Measurements from ENCODE around the gene ELMOD3. TPM values are rescaled to one million over a fixed set of nuclear protein-coding genes. Genes with fewer than 3 reads are reported as not detected.
"Not testable (repeated sequence)": the region's sequence is repeated elsewhere in the genome, so short reads cannot be mapped to it uniquely, and the experiment has no call there.

Gene ELMOD3
- total and polyA plus RNA-seq, 5 donors from 2014 or later = 13.5 to 21.5 (median 15.8) TPM

DNA sequence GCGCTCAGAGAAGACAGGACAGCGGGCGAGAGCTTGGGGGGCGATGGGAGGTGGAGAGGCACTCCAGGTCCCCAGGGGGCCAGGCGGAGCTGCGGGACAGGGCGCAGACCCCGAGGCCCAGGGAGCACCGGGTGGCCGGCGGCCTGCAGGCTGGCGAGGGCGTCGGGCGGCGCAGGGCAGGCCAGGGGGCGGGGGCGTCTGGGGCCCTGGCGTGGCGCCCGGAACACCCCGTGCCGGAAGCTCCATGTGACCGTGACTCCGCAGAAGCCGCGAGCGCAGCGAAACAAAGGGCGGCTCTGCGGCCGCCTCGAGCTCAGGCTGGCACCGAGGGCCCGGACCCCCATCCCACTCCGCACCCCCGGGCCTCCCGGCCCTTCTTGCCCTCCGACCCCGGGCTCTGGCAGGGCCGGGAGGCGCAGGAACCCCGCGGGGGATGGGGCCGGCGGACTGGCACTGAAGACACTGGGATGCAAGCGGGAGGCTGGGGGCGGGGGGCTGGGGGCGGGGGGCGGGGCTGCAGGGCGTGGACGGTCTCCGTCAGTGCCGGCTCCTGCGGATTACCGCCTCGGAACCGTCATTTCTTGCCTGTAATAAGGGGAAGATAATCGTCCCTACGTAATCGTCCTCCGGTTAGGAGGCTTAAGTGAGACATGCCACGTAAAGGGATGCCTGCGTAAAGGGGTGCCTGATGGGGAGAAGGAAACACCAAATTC is 83.1 kb downstream of the ELMOD3 start:
- peaks cover 5 to 45% (median 24%) of the 10 kb centered on the region in 4 donors for H3K4me1 Mint-ChIP-seq
- H3K27ac Mint-ChIP-seq = peak overlapping the region; percentile 92 to 99 (median 99)
- H3K4me3 Mint-ChIP-seq = peak overlapping the region; percentile 87 to 96 (median 92)
- H3K27me3 Mint-ChIP-seq = peaks cover 4% of the 10 kb centered on the region
- peak overlapping the region; percentile 94 for H3K27ac ChIP-seq (ENCODE audit: insufficient read depth, low read length, poor library complexity, severe bottlenecking)
- peak overlapping the region; percentile 74 for H3K4me3 ChIP-seq (ENCODE audit: low read depth, low read length)
- H3K9me3 ChIP-seq (ENCODE audit: control insufficient read depth in 2 of 2, low read length in 2 of 2) = no peaks in the 10 kb centered on the region
- H3K36me3 Mint-ChIP-seq = no peaks in the 10 kb centered on the region
- peaks cover 0 to 2% (median 0%) of the 10 kb centered on the region in 7 donors for H3K9me3 Mint-ChIP-seq
- peak; percentile 71 to 87 (median 80) for DNase-seq
- H3K36me3 ChIP-seq (ENCODE audit: control insufficient read depth, insufficient read depth, low read length) = no peaks in the 10 kb centered on the region
- H3K27me3 ChIP-seq (ENCODE audit: control insufficient read depth, insufficient read depth, low read length) = no peaks in the 10 kb centered on the region
- peaks cover 33% of the 10 kb centered on the region for H3K4me1 ChIP-seq (ENCODE audit: control insufficient read depth, insufficient read depth, low read length, poor library complexity, severe bottlenecking)
- peak; percentile 79 to 87 for ATAC-seq (ENCODE audit: low read depth in 2 of 2)

DNA sequence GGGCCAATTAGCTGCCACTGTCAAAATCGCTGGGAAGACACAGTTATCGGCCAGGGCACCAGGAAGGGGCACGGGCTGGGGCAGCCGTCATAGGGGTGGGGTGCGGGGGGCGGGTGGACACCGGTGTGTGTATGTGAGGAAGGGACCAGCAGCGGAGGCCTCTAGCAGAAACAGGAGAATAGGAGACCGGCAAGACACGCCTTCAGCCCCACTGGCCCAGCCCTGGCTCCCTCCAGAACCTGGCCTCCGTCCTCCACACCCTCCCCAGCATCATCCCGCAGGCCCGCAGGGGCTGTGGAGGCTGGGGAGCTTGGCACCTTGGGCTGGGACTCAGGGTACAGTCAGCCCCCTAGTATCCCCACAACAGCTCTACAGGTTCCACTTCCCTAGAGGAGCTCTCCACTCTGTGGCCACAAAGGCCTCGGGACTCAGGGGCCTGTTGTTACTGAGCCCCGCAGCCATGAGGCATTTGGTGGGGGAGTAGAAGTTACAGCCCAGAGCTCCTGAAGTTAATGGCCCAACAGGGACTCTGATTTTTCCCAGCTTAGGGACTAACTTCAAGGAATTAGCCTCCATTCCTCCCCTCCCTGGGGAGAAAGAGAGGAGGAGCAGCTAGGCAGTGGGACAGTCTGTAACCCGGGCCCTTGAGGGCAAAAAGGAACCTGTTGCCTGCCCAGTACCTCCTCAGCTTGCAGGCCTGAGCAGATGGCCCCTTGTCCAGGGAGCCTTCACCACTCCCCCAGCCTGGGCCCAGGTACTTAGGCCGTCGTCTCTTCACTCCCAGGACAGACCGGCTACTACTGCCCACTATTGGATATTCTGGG is 83.8 kb downstream of the ELMOD3 start:
- Mint-ChIP-seq H3K36me3 (no peaks in the 10 kb centered on the region), H3K9me3 (peaks cover 0 to 2% (median 0%) of the 10 kb centered on the region in 7 donors), H3K4me1 (peaks cover 5 to 45% (median 24%) of the 10 kb centered on the region in 4 donors), H3K4me3 (peak overlapping the region; percentile 87 to 95 (median 91)), H3K27ac (peak overlapping the region; percentile 92 to 99 (median 97)), H3K27me3 (peaks cover 4% of the 10 kb centered on the region)
- Histone ChIP-seq H3K9me3 (ENCODE audit: control insufficient read depth in 2 of 2, low read length in 2 of 2) (no peaks in the 10 kb centered on the region), H3K27ac (ENCODE audit: insufficient read depth, low read length, poor library complexity, severe bottlenecking) (peak overlapping the region; percentile 94), H3K36me3 (ENCODE audit: control insufficient read depth, insufficient read depth, low read length) (no peaks in the 10 kb centered on the region), H3K4me3 (ENCODE audit: low read depth, low read length) (peak overlapping the region; percentile 74), H3K27me3 (ENCODE audit: control insufficient read depth, insufficient read depth, low read length) (no peaks in the 10 kb centered on the region), H3K4me1 (ENCODE audit: control insufficient read depth, insufficient read depth, low read length, poor library complexity, severe bottlenecking) (peaks cover 33% of the 10 kb centered on the region)
- DNase-seq (peak in 1 of 3 donors; percentile 36), ATAC-seq (ENCODE audit: low read depth in 2 of 2) (peak; percentile 6 to 7)

DNA sequence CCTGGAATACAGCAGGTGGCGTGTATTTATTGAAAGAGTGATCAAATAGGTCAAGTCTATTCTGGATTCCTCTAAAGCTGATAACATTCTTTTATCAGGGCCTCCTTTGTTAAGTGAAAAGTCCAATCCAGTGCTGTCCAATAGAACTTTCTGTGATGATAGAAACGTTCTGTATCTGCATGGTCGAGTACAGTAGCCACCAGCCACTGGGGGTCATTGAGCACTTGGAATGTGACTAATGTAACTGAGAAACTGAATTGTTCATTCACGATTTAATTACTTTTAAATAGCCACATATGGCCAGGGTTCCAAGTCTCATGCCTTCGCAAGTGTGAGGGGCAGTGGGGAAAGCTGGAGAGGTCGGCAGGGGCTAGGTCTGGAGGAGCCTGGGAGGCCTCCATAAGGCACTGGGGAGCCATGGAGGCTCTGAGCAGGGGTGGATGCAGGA is 84.5 kb downstream of the ELMOD3 start:
- Histone ChIP-seq H3K9me3 (ENCODE audit: control insufficient read depth in 2 of 2, low read length in 2 of 2) (no peaks in the 10 kb centered on the region), H3K27me3 (ENCODE audit: control insufficient read depth, insufficient read depth, low read length) (no peaks in the 10 kb centered on the region), H3K36me3 (ENCODE audit: control insufficient read depth, insufficient read depth, low read length) (no peaks in the 10 kb centered on the region), H3K4me3 (ENCODE audit: low read depth, low read length) (no peak overlapping the region), H3K27ac (ENCODE audit: insufficient read depth, low read length, poor library complexity, severe bottlenecking) (peak overlapping the region; percentile 94), H3K4me1 (ENCODE audit: control insufficient read depth, insufficient read depth, low read length, poor library complexity, severe bottlenecking) (peaks cover 33% of the 10 kb centered on the region)
- Mint-ChIP-seq H3K27ac (peak overlapping the region; percentile 82 to 99 (median 92)), H3K9me3 (peaks cover 0 to 2% (median 0%) of the 10 kb centered on the region in 7 donors), H3K36me3 (no peaks in the 10 kb centered on the region), H3K4me3 (peak overlapping the region; percentile 82 to 92 (median 88)), H3K27me3 (peaks cover 4% of the 10 kb centered on the region), H3K4me1 (peaks cover 5 to 45% (median 23%) of the 10 kb centered on the region in 4 donors)
- ATAC-seq (ENCODE audit: low read depth in 2 of 2) = no peak
- no peak for DNase-seq

DNA sequence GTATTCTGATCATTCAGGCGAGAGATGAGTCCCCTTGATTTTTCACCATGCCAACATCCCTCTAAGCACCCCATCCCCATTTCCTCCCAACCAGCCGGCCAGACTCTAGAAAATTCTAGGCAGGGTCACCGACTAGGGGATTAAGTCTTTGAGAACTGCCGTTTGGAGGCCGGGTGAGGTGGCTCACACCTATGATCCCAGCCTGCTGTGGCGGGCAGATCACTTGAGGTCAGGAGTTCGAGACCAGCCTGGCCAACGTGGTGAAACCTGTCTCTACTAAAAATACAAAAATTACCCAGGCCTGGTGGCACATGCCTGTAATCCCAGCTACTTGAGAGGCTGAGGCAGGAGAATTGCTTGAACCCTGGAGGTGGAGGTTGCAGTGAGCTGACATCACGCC is 85.0 kb downstream of the ELMOD3 start:
- H3K36me3 ChIP-seq (ENCODE audit: control insufficient read depth, insufficient read depth, low read length); H3K27me3 Mint-ChIP-seq; H3K9me3 ChIP-seq (ENCODE audit: control insufficient read depth in 2 of 2, low read length in 2 of 2); H3K9me3 Mint-ChIP-seq; DNase-seq; H3K36me3 Mint-ChIP-seq; ATAC-seq (ENCODE audit: low read depth in 2 of 2); H3K27me3 ChIP-seq (ENCODE audit: control insufficient read depth, insufficient read depth, low read length): not testable (repeated sequence)
- Mint-ChIP-seq H3K4me1 (peaks cover 5 to 45% (median 23%) of the 10 kb centered on the region in 4 donors), H3K27ac (peak overlapping the region; percentile 82 to 99 (median 92)), H3K4me3 (peak overlapping the region; percentile 82 to 90 (median 88))
- peak overlapping the region; percentile 29 for H3K27ac ChIP-seq (ENCODE audit: insufficient read depth, low read length, poor library complexity, severe bottlenecking)
- H3K4me3 ChIP-seq (ENCODE audit: low read depth, low read length) = peak overlapping the region; percentile 14
- peaks cover 33% of the 10 kb centered on the region for H3K4me1 ChIP-seq (ENCODE audit: control insufficient read depth, insufficient read depth, low read length, poor library complexity, severe bottlenecking)

DNA sequence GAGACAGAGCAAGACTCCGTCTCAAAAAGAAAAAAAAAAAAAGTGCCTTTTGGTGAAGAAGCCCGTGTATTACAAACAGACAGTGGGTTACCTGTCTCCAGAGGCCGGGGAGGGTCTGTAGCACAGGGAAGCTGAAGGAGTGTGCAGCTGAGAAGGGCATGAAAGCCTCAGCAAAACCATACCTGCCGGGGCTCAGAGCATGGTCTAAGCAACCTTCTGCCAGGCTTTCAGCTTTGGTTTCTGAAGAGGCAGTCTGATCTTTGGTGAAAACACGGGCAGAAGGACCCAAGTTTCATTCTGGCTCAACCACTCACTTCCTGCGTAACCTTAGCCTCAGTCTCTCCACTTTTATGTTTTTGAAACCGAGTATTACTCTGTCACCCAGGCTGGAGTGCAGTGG is 85.4 kb downstream of the ELMOD3 start:
- no peaks in the 10 kb centered on the region for H3K27me3 ChIP-seq (ENCODE audit: control insufficient read depth, insufficient read depth, low read length)
- H3K36me3 Mint-ChIP-seq = no peaks in the 10 kb centered on the region
- no peaks in the 10 kb centered on the region for H3K36me3 ChIP-seq (ENCODE audit: control insufficient read depth, insufficient read depth, low read length)
- peak in 2 of 3 donors; percentile 22 to 87 for DNase-seq
- H3K9me3 ChIP-seq (ENCODE audit: control insufficient read depth in 2 of 2, low read length in 2 of 2) = no peaks in the 10 kb centered on the region
- peak overlapping the region; percentile 82 to 90 (median 88) for H3K4me3 Mint-ChIP-seq
- H3K4me1 Mint-ChIP-seq = peaks cover 5 to 45% (median 23%) of the 10 kb centered on the region in 4 donors
- H3K4me3 ChIP-seq (ENCODE audit: low read depth, low read length) = peak overlapping the region; percentile 14
- H3K27ac ChIP-seq (ENCODE audit: insufficient read depth, low read length, poor library complexity, severe bottlenecking) = peak overlapping the region; percentile 29
- no peak for ATAC-seq (ENCODE audit: low read depth in 2 of 2)
- H3K9me3 Mint-ChIP-seq = peaks cover 0 to 2% (median 0%) of the 10 kb centered on the region in 7 donors
- peaks cover 33% of the 10 kb centered on the region for H3K4me1 ChIP-seq (ENCODE audit: control insufficient read depth, insufficient read depth, low read length, poor library complexity, severe bottlenecking)
- H3K27me3 Mint-ChIP-seq = peaks cover 4% of the 10 kb centered on the region
- peak overlapping the region; percentile 69 to 99 (median 92) for H3K27ac Mint-ChIP-seq

DNA sequence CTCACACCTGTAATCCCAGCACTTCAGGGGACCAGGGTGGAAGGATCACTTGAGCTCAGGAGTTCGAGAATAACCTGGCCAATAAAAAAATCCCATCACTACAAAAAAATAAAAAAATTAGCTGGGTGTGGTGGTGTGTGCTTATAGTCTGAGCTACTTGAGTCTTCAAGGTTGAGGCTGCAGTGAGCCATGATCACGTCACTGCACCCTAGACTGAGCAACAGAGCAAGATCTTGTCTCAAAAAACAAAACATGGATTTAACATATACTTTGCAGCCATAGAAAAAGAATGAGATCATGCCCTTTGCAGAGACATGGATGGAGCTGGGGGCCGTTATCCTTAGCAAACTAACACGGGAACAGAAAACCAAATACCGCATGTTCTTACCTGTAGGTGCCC is 86.2 kb downstream of the ELMOD3 start:
- H3K36me3 Mint-ChIP-seq = no peaks in the 10 kb centered on the region
- no peak for ATAC-seq (ENCODE audit: low read depth in 2 of 2)

More for the DNA sequence above, 86.2 kb downstream of the ELMOD3 start:
- Mint-ChIP-seq H3K9me3 (peaks cover 0 to 2% (median 0%) of the 10 kb centered on the region in 7 donors), H3K27ac (peak overlapping the region in 2 of 3 donors; percentile 23 to 92), H3K4me1 (peaks cover 5 to 45% (median 23%) of the 10 kb centered on the region in 4 donors), H3K27me3 (peaks cover 4% of the 10 kb centered on the region), H3K4me3 (peak overlapping the region in 1 of 4 donors; percentile 87)
- Histone ChIP-seq H3K4me1 (ENCODE audit: control insufficient read depth, insufficient read depth, low read length, poor library complexity, severe bottlenecking) (peaks cover 33% of the 10 kb centered on the region), H3K36me3 (ENCODE audit: control insufficient read depth, insufficient read depth, low read length) (no peaks in the 10 kb centered on the region), H3K27ac (ENCODE audit: insufficient read depth, low read length, poor library complexity, severe bottlenecking) (no peak overlapping the region), H3K4me3 (ENCODE audit: low read depth, low read length) (no peak overlapping the region), H3K27me3 (ENCODE audit: control insufficient read depth, insufficient read depth, low read length) (no peaks in the 10 kb centered on the region), H3K9me3 (ENCODE audit: control insufficient read depth in 2 of 2, low read length in 2 of 2) (no peaks in the 10 kb centered on the region)
- no peak for DNase-seq

Data from CD4-positive, CD25-positive, alpha-beta regulatory T cell (primary cell).